HG03575 (cell line): ENCODE results near the gene CLDN19.
A peak's percentile ranks its signal among the peaks of the same experiment; 100 is the strongest.

Experiments
- ATAC-seq: cut with Tn5 transposase; IDR thresholded peaks from one replicate; pipeline ENCODE4 v1.9.1; 2021; ENCODE audit not compliant: unreplicated experiment, insufficient number of reproducible peaks, low FRiP score; ENCODE audit errors: extremely low read depth

Gene CLDN19

GRCh38 chr1:42739753-42740700 is at the start of gene CLDN19:
Gene CLDN19 (minus strand): TSS chr1:42740236. CDS start chr1:42740063, 173 bp downstream.
- ATAC-seq, result no peak

GRCh38 chr1:42788021-42788420 is 48.0 kb upstream of the CLDN19 start:
- no peak for ATAC-seq

- ATAC-seq, result no peak
These were observed 46.1 kb upstream of the CLDN19 start for GRCh38 chr1:42786097-42786496.

GRCh38 chr1:42784946-42785693 is 45.1 kb upstream of the CLDN19 start, which contains the start of gene TMEM269:
Gene TMEM269 (plus strand): TSS chr1:42784991. CDS start chr1:42789894, 4,903 bp downstream.
- ATAC-seq, result no peak

GRCh38 chr1:42784547-42784945 is 44.5 kb upstream of the CLDN19 start:
- no peak for ATAC-seq

GRCh38 chr1:42783092-42783491 is 43.1 kb upstream of the CLDN19 start:
- ATAC-seq, result no peak

GRCh38 chr1:42780176-42780575 is 40.1 kb upstream of the CLDN19 start:
- ATAC-seq, result no peak

GRCh38 chr1:42779725-42780124 is 39.7 kb upstream of the CLDN19 start:
- no peak for ATAC-seq

- ATAC-seq, result no peak
These were observed 37.8 kb upstream of the CLDN19 start for GRCh38 chr1:42777852-42778251.

GRCh38 chr1:42776502-42776901 is 36.5 kb upstream of the CLDN19 start:
- ATAC-seq, result no peak

- no peak for ATAC-seq
These were observed 35.0 kb upstream of the CLDN19 start for GRCh38 chr1:42774928-42775526.

- ATAC-seq, result no peak
These were observed 33.4 kb upstream of the CLDN19 start for GRCh38 chr1:42773420-42773819.

GRCh38 chr1:42769811-42770210 is 29.8 kb upstream of the CLDN19 start:
- ATAC-seq, result no peak

- ATAC-seq, result no peak
These were observed 28.1 kb upstream of the CLDN19 start for GRCh38 chr1:42768172-42768571.

GRCh38 chr1:42767510-42768000 is 27.5 kb upstream of the CLDN19 start:
- ATAC-seq, result no peak

GRCh38 chr1:42766741-42767509 is 26.9 kb upstream of the CLDN19 start, which contains the start of the genes C1orf50 and P3H1:
Gene C1orf50 (plus strand): TSS chr1:42767249. CDS start chr1:42767312, 63 bp downstream.
Gene P3H1 (minus strand): TSS chr1:42767028. CDS start chr1:42766971, 57 bp downstream.
- ATAC-seq, result peak; percentile 56

GRCh38 chr1:42765832-42766740 is 26.1 kb upstream of the CLDN19 start:
- no peak for ATAC-seq
